HepG2 (cell line): ENCODE measurements around the gene ATG4D. TPM values are rescaled to one million over a fixed set of nuclear protein-coding genes. Genes with fewer than 3 reads are reported as not detected.

ENCODE experiments used
- BRF2 ChIP-seq: sonication (generic); formaldehyde crosslinking; IDR thresholded peaks from 2 replicates; pipeline ENCODE4 v1.8.1; 2022; ENCODE audit warnings: mild to moderate bottlenecking, missing genetic modification reagents
- CTCF ChIP-seq: sonication (generic); formaldehyde crosslinking; IDR thresholded peaks from 2 replicates; pipeline ENCODE4 v1.5.0; 2020; ENCODE audit warnings: mild to moderate bottlenecking, missing genetic modification reagents, moderate library complexity
- E2F2 ChIP-seq: sonication (generic); formaldehyde crosslinking; IDR thresholded peaks from 2 replicates; pipeline ENCODE4 v1.4.0; 2020; ENCODE audit warnings: missing genetic modification reagents, borderline replicate concordance
- ESRRA ChIP-seq: sonication (generic); formaldehyde crosslinking; IDR thresholded peaks from 2 replicates; pipeline ENCODE4 v1.5.1; 2020; ENCODE audit warnings: mild to moderate bottlenecking, low read depth, missing genetic modification reagents
- KAT2B ChIP-seq: fragments of 150-350 bp; IDR thresholded peaks from 2 replicates; pipeline ENCODE4 v1.6.1; 2014; ENCODE audit warnings: low read depth, low read length, borderline replicate concordance
- KIAA2018 ChIP-seq: sonication (generic); formaldehyde crosslinking; IDR thresholded peaks from 2 replicates; pipeline ENCODE4 v1.5.0; 2020; ENCODE audit warnings: mild to moderate bottlenecking, missing genetic modification reagents, borderline replicate concordance
- NFRKB ChIP-seq: fragments of 450-650 bp; IDR thresholded peaks from 2 replicates; pipeline ENCODE4 v1.6.1; 2017
- THRA ChIP-seq: sonication (generic); formaldehyde crosslinking; IDR thresholded peaks from 2 replicates; pipeline ENCODE4 v1.4.0; 2020; ENCODE audit warnings: missing genetic modification reagents, borderline replicate concordance
- ZNF367 ChIP-seq: sonication (generic); formaldehyde crosslinking; IDR thresholded peaks from 2 replicates; pipeline ENCODE4 v1.4.0; 2020; ENCODE audit warnings: missing genetic modification reagents, borderline replicate concordance
- ZNF512 ChIP-seq: sonication (generic); formaldehyde crosslinking; IDR thresholded peaks from 2 replicates; pipeline ENCODE4 v1.4.0; 2020; ENCODE audit warnings: mild to moderate bottlenecking, missing genetic modification reagents
- ZNF790 ChIP-seq: sonication (generic); formaldehyde crosslinking; IDR thresholded peaks from 2 replicates; pipeline ENCODE4 v1.8.0; 2022; ENCODE audit warnings: missing genetic modification reagents, mild to moderate bottlenecking, borderline replicate concordance
- polyA plus RNA-seq, 8 experiments: library from polyadenylated mRNA; depleted of rRNA in 3 of 8; stranded (reverse) in 7 of 8; unstranded in 1 of 8; fragments of >200 nt; fragmentation: Illumina TruSeq in 4 of 8; extraction: Trizol in 4 of 8; gene quantifications; 2 replicates each; pipeline versions ENCODE4 v1.2.1 to v1.2.3, GENCODE V29; 2011 to 2016; ENCODE audit warnings: low read depth in 4 of 8, missing spikeins in 1 of 8, mixed read lengths in 1 of 8; ENCODE audit not compliant: insufficient read depth in 1 of 8
- total RNA-seq, 5 experiments: library from RNA; depleted of rRNA; stranded (reverse); fragments of >200 nt; fragmentation: Illumina TruSeq; extraction: Trizol; gene quantifications; 2 replicates each; pipeline ENCODE4 v1.2.3, GENCODE V29; 2016; ENCODE audit warnings: low read depth in 1 of 5

Gene ATG4D
- total and polyA plus RNA-seq, 2 of the 13 experiments (the other 11 are each of a cell fraction or from before 2014, with no cell fraction given), result 17.8 to 19.0 TPM

GRCh38 chr19:10565567-10566407 lies 22.1 kb downstream of the ATG4D start, which contains the start of gene KRI1 (continued):
- TF ChIP-seq CTCF (CRISPR knock-in tag) (peak; percentile 46; the same call in 1 of the 2 replicates), ZNF367 (CRISPR knock-in tag) (0 out of 2 replicates have a peak, but pooled peaks have one; percentile 73), ZNF512 (CRISPR knock-in tag) (no peak), E2F2 (peak; percentile 75; the same call in 1 of the 2 replicates), KAT2B (no peak), THRA (CRISPR knock-in tag) (peak; percentile 81), BRF2 (CRISPR knock-in tag) (no peak; the same call in 1 of the 2 replicates), NFRKB (no peak), ZNF790 (CRISPR knock-in tag) (no peak), KIAA2018 (CRISPR knock-in tag) (peak; percentile 84; the same call in 1 of the 2 replicates), ESRRA (peak; percentile 81; the same call in 1 of the 2 replicates)
